HG02610 (cell line): ENCODE data around the gene DIPK1B.

ENCODE experiments used
- ATAC-seq: cut with Tn5 transposase; IDR thresholded peaks from one replicate; pipeline ENCODE4 v1.9.1; 2021; ENCODE audit warnings: mild to moderate bottlenecking, moderate library complexity; ENCODE audit not compliant: unreplicated experiment

Gene DIPK1B

DNA sequence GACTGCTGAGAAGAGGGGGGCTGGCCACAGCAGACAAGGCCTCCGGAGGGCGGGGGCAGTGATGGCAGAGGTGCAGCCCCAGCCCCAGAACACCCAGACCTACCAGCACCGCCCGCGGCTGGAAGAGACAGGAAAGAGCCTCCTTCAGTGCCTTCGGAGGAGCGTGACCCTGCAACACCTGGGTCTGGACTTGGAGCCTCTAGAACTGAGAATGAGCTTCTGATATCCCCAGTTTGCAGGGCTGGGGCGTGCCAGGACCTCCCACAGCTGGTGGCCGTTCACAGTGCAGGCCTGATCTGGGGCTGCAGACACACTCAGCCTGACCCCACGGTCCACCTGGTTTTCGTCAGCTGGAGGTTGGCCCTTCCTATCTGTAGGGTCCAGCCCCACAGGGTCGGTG, 21.2 kb downstream of the DIPK1B start:
- ATAC-seq: no peak

DNA sequence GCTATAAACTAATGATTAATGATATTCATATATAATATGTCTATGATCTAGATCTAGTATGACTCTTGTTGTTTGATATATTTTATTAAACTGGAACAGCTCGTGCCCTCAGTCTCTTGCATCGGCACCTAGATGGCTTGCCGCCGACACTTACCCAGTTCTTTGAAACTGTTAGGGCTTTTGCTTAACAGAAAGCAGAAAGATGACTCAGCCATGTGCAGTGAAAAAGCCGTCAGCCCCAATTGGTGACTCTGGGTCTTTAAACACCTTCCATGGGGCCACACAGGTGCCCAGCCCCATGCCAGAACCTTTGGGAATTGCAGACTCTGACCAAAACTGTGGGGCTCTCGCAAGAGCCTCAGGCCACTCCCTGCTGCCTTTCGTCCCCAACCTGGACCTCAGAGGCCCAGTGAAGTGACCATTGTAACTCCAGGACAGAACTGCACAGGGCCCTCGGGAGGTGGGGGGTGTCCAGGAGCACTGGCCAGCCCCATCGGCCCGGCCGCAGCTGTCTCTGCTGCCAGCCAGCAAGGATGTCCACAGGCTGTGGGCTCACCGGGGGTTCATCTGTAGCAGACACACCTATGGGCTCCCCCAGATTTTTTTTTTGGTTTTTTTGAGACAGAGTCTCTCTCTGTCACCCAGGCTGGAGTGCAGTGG, 22.6 kb downstream of the DIPK1B start:
- no peak for ATAC-seq

DNA sequence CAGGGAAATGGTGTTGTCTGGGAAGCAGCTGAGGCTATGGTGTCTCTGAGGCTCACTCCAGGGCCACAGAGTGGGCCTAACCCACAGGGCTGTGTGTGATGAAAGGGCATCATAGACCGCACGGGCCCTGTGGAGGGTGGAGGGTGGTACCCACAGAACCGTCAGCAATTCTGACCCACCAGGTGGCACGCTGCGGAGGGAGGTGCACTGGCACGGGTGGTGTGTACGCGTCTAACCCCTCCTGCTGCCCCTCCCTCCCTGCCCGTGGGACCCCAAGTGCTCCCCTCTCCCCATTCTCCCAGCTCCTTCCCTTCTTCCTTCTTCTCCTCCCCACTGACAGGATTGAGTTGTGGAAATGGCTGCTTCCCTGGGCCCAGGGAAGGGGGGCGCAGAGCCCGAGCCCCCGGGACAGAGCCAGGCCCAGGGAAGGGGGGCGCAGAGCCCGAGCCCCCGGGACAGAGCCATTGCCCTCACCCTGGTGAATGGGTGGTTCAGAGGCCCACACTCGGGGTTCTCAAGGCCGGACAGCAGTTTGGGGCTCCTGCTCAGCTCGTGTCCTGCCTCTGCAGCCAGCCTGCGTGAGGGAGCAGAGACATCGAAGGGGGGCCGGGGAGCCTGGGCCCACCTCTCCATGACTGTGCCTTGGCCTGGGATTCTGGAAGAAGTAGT, 23.6 kb downstream of the DIPK1B start:
- ATAC-seq: no peak

DNA sequence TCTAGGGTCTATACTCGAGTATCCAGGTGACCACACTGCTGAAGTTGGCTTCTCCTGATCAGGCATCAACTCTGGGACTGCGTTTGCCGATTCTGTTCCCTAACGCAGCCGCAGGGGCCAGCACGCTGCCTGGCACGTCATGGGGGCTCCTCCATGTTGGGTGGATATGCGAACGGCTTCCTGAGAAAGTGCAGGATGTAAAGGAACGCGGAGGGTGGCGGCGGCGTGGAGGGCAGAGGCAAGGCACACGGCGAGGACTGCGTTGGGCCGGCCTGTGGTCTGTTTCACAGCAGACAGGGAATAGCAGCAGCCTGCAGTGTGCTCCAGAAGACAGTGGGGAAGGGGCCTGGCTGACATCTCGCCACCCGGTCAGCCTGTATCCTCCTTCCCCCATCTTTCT, 26.6 kb downstream of the DIPK1B start:
- no peak for ATAC-seq

DNA sequence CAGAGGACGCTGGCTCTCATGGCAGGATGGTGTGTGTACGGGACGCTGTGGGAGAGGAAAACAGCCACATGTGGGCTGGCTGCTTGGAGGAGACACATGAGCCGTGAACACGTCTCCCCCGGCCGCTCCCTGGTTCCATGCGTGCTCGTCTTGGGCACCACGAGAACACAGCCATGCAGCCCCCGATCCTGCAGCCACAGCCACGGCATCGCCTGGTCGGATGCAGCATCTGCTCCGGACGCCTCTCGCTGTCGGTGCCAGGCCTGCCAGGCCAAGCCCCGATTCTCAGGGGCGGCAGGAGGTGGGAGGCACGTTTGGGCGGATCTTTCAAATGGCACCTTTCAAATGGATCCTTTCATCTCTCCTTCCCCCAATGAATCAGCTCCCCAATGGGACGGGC, 27.1 kb downstream of the DIPK1B start:
- no peak for ATAC-seq

DNA sequence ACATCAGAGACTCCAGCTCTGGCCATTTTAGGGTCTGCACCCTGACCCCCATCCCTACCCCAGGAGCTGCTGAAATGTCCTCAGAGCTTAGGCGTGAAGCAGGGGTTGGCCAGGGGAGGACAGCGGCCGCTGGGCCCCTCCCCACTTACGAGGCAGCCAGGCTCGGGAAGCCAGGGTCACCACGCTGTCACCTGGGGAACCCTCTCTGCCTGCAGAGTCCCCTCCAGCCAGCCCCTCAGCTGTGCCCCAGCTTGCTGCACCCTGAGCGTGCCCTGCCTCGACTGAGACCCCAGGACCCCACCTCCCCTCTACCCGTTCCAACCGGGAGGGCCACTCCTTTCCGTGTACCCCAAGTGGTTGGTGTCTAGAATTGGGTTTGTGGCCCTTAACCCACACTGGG, 27.7 kb downstream of the DIPK1B start:
- no peak for ATAC-seq

GRCh38 chr9:136740491-136740890, 28.1 kb downstream of the DIPK1B start:
- ATAC-seq: no peak

- ATAC-seq: no peak
Measured at GRCh38 chr9:136740971-136741882, 28.9 kb downstream of the DIPK1B start.

GRCh38 chr9:136741883-136742571, 29.7 kb downstream of the DIPK1B start:
- no peak for ATAC-seq

DNA sequence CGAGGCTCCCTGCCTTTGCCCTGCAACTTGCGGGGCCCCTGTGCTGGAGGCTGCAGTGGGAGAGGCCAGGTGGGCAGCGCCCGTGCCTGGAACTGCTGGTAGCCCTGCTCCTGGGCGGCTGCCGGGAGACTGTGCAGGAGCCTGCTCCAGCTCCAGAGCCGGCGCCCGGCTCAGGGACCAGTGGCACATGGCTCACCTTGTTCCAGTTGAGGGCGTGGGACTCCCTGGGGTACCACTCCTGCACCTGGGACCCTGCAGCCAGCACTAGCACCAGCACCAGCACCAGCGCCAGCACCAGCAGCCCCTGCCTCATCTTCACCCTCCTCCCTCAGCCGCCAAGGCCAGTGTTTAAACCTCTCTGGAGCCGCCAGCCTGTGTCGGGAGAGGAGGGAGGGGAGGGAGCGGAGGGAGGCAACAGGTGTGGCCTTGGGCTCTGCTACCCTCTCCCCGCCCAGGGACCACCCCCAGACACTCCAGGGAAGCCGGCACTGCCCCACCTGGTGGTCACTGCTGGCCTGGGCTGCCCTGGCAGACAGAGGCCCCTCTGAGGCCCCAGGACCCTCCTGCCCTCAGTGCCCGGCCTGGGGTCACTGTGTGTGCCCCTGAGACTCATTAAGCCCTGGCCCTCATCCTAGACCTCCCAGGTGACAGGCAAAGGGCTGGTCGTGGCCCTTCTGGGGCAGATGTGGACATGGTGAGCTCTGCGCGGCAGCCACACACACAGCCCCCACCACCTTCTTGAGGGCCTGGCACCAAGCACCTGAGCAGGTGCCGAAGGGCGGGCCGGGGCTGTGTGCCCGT, 30.4 kb downstream of the DIPK1B start, which contains the start of gene LCN10:
LCN10 (minus strand) TSS at position 350 of the 801 bp plus-strand sequence; CDS start at position 313, 37 bp downstream.
- no peak for ATAC-seq

DNA sequence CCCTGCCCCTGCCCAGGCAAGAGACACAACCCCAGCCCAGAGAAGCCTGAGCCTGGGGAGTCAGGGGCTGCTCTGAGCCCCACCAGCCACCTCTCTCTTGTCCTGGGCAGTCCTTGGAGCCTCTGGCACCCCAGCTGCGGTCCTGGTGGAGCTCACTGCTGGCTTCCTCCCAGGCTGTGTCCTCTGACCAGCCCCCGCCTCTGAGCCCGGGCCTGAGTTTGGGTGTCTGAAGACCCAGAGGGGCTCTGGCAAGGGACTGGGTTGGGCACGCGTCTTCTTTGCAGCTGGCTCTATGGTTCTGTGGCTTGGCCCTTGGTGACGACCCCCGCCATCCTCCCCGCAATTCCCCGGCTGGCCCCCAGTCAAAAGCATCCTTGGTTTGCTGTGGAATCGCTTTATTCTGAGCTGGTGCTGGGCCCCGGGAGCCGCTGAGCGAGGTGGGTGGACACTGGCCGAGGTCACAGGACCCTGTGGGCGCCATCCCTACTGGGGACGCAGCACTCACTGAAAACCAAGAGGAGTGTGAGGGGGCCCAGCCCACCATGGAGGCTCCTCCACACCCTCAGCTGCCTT, 31.4 kb downstream of the DIPK1B start:
- no peak for ATAC-seq

DNA sequence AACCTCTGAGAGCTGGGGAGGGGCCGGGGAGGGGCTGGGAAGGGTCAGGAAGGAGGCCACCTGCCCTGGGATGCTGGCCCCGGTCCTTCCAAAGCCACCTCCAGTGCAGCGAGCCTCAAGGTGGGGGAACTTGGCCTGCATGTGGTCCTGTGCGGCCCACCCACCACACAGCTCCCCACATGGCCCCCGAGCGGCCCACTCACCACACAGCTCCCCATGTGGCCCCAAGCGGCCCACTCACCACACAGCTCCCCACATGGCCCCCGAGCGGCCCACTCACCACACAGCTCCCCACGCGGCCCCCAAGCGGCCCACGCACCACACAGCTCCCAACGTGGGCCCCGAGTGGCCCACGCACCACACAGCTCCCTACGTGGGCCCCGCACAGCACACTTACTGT, 32.4 kb downstream of the DIPK1B start:
- no peak for ATAC-seq

DNA sequence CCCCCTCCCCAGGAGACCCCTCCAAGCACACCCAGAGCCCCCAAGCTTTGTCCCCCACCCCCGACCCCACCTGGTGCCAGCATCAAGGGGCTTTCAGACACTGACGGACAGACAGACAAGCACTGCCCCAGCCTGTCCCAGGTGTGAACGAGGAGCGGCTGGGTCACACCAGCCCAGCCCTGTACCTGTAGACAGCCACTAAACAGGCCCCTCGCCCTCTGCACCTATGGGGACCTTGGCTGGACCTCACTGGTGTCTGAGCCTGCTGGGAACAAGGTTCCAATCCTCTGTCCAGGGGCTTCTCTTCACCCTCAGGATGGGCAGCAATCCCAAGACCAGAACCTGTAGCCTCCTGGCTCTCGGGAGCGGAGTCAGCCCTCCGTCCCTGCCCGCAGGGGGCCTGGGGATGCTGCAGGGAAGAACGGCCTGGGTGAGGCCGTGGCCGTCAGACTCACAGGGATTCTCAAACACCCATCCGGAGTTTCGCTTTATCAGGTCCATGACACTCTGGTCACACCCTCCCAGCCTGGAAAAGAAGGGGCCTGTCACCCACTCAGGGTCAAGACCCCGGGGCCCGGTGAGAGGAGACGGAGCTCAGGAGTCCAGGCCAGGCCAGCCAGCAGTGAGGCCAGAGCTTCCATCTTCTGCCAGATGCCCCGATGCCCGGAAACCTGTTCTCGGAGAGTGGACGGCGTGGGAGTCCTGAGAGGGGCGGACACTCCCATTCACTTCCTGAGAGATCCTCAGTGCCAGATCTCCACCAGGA, 33.2 kb downstream of the DIPK1B start:
- ATAC-seq: no peak

- no peak for ATAC-seq
Measured at GRCh38 chr9:136746155-136746490, 33.8 kb downstream of the DIPK1B start.

GRCh38 chr9:136746621-136747020, 34.2 kb downstream of the DIPK1B start:
- ATAC-seq: no peak

DNA sequence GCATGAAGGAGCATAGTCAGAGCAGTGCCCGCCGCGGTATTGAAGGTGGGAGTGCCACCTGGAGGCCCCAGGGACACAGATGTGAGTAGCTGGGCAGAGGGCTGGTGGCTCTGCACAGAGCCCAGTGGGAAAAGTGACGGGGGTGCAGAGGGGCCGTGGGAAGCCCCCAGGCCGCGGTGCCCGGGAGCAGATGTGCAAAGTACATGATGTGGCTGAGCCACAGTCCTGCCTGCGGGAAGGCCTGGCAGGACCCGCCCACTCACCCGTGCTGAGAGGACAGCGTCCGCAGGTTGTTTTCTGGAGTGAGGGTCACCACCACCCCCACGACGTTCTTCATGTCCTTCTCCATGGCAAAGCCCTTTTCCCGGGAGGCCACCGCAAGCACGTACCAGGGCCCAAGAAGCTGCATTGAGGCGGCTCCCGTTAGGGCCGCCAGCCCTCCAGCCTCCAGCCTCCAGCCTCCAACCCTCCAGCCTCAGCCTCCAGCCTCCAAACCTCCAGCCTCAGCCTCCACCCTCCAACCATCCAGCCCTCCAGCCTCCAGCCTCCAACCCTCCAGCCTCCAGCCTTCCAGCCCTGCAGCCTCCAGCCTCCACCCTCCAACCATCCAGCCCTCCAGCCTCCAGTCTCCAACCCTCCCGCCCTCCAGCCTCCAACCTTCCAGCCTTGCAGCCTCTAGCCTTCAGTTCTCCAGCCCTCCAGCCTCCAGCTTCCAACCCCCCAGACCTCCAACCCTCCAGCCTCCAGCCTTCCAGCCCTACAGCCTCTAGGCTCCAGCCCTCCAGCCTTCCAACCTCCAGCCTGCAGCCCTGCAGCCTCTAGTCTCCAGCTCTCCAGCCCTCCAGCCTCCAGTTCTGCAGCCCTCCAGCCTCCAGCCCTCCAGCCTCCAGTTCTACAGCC, 35.0 kb downstream of the DIPK1B start:
- ATAC-seq: no peak

DNA sequence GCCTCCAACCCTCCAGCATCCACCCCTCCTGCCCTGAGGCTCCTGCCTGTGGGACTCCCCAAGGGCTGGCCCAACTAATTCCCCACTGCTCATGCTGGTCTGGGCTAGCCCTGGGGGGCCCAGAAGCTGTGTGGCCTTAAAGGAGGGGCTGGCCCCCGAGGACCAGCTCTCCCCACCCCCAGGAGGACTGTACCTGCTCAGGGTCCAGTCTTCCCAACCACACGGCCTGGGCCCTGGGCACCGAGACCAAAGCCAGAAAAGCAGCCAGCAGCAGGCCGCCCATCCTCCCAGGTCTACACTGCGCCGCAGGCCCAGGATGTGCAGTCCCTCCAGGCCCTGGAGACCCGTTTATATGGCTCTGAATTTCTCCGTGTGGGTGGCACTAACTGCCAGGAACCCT, 35.8 kb downstream of the DIPK1B start, which contains the start of gene LCN6:
LCN6 (minus strand) TSS at position 325 of the 400 bp plus-strand sequence; CDS start at position 283, 42 bp downstream.
- no peak for ATAC-seq
